HG03064 (cell line): ENCODE results near the gene RALGDS.

Experiments used
- ATAC-seq: cut with Tn5 transposase; IDR thresholded peaks from one replicate; pipeline ENCODE4 v1.9.1; 2021; ENCODE audit warnings: low read depth; ENCODE audit not compliant: unreplicated experiment

Gene RALGDS

DNA sequence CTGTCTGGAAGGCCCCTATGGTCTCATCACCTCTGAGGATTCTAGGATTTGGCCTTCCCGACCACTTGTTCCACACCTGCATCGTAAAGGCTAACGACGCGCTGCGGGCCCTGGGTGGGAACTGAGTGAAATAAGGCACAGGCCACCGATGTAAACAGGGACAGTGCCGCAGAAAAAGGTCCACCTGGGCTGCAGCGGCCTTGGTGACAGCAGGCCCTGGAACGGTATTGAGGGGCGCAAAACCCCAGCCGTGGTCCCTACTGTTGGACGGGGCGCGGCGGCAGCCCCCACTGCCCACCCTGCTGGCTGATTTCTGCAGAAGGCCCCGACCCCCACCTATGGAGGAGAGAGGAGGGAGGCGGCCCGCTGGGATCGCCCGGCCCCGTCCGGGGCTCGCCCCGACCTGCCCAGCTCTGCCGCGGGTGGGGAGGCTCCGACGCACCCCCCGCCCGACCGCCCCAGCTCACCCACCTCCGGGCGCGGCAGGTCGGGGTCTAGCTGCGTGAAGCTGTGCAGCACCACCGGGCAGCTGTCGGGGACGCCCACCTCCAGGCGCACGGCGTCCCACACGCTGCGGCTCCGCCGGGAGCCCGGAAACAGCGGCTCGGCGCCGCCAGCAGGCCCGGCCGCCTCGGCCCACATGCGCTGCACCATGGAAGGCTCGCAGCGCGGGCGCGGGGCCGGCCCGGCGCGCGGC is 391 bp downstream of the RALGDS start:
- ATAC-seq, result peak; percentile 7

DNA sequence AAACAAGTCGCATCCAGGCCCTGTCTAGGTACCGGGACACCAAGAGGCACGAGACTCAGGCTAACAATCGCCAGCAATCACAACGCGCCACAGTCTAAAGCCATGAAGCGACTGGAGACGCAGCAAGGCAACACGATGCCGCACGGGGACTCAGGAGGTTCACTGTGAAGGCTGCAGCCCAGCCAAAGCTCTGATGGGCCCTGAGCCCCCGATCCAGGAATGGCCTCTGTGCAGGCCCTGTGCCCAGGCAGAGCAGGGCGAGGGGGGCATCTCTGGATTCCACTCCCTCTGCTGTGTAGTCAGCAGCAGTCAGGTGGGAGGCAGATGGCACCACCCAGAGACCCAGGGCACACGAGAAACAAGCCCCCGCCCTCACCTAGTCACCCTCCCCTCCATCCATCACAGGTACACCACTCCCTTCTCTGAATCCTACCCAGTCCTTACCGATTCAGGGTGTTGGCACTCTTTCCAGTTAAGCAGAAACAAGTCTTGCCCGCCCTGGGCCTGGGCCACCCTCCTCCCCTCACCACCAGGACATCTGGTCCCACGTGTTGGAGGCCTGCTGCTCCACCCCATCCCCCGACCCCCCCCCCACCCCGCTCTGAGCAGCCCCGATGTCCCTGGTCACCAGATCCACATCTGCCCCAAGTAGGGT is 1.1 kb downstream of the RALGDS start:
- ATAC-seq, result no peak

DNA sequence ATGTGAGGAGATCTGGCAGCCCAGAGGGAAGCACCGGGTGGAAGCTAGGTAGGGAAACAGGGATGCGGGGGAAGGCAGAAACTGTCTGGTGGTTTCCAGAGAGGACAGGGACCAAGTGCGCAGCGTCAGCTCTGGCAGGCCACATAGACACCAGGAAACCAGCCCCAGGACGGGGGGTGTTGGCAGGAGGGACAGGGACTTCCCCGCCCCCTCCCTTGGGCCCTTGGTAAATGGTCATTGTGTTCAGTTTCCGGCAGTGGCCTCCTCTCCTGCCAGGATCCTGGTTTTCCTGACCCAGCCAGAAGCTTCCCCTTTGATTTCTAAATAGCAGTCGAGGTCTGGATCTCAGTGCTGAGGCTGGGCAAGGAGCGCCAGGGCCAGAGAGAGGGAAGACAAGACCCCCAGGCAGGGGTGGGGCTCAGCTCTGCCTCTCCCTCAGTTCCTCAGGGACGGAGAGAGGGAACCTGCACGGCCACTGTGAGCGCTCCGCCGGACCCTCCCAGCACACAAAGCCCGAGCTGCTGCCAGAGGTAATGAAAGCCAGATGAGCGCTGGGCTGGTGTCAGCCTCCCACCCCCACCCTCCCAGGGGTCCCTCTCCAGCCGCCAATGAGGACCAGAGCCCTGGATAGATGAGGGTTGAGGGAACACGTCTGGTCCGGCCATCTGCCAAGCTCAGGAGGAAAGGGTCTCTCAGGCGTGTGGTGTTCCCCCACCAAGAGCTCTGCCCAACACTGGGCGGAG is 1.8 kb downstream of the RALGDS start:
- no peak for ATAC-seq

DNA sequence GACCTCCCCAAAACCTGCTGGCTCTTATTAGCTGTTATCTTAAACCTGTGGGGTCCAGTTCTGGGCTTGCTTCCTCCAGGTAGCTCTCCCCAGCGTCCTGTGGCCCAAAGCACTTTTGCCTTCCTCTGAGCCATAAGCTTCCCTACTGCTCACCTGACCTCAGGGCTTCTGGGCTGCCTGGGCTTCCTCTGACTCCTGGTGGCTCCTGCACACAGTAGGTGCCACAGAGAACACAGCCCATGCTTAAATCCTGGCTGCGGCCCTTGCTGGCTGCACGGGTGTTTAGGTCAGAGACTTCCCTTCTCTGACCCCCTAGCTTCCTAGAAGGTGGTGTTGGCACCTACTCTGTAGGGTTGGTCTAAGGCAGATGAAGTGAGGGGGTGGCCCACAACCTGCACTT is 2.5 kb downstream of the RALGDS start:
- no peak for ATAC-seq

- ATAC-seq, result no peak
Observed at GRCh38 chr9:133118179-133118520, 2.9 kb downstream of the RALGDS start.

- no peak for ATAC-seq
Observed at GRCh38 chr9:133117271-133118178, 3.5 kb downstream of the RALGDS start.

GRCh38 chr9:133116346-133117231 is 4.5 kb downstream of the RALGDS start:
- no peak for ATAC-seq

DNA sequence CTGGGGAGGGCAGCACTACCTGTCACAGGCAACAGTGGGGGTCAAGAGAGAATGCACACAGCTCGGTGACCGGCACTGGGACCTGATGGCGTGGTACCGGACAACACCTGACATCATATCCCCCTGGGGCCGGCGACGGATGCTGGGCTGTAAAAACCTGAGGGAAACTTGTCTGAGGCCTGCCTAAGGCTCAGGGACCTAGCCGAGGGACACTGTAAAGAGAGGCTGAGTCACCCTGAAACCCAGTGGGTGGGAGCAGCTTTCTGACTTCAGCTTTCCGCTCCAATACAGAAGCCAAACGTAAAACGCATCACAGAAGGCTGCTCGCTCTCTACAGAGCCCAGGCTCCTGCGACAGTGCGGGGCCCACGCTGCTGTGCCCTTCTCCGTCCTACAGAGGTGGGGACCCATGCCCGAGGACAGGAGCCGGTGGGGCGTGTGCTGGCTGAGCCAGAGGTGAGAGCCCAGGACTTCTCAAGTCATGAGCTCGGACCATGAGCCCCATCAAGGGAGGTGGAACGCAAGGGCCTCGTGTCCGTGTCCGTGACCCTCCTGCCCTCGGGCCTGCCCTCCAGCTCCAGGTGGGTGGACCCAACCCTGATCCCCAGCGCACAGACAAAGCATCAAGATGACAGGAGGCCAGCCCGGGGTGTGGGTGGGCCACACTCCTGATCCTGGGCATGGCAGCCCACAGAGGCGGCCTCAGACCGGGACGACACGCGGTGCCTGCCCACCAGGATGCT is 5.3 kb downstream of the RALGDS start:
- ATAC-seq, result peak; percentile 62

GRCh38 chr9:133114886-133115603 is 6.0 kb downstream of the RALGDS start:
- ATAC-seq, result no peak

GRCh38 chr9:133113949-133114885 is 6.8 kb downstream of the RALGDS start:
- ATAC-seq, result no peak

- ATAC-seq, result no peak
Observed at GRCh38 chr9:133113163-133113948, 7.7 kb downstream of the RALGDS start.

GRCh38 chr9:133112663-133113026 is 8.4 kb downstream of the RALGDS start:
- ATAC-seq, result no peak

DNA sequence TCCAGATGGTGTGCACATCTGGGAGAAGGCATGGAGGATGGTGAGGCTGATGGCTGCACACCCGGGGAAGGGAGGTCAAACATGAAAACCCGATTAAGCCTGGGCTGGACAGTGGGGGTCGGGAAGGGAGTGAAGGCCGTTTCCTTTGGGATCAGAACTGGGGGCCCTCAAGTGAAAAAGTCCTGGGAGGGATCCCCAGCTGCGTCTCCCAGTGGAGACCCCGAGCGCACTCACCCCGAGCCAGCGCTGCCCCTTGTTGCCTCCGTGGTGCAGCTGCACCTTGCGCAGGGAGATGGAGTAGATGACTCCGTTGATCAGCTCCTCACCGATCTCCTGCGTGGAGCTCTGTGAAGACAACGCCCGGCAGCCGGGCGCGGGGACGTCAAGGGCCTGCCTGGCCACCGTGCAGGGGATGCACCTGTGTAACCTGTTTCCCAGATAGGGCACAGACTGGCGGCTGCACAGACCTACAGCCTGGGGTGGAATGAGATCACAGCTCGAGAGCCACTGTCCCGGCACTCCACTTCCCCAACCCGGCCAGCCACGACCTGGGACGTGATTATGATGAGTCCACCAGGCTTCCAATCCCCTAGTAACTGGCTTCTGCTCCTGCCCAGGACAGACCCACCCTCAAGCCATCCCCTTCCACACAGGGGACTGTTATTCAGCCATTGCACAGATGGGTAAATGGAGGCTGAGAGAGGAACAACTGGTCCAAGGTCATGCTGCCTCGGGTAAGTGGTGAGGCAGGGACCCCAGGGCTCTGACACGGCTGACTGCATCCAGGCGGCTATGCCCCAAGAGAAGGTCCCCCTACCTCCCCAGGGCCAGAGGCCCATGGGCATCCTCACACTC is 9.0 kb downstream of the RALGDS start:
- ATAC-seq, result no peak

DNA sequence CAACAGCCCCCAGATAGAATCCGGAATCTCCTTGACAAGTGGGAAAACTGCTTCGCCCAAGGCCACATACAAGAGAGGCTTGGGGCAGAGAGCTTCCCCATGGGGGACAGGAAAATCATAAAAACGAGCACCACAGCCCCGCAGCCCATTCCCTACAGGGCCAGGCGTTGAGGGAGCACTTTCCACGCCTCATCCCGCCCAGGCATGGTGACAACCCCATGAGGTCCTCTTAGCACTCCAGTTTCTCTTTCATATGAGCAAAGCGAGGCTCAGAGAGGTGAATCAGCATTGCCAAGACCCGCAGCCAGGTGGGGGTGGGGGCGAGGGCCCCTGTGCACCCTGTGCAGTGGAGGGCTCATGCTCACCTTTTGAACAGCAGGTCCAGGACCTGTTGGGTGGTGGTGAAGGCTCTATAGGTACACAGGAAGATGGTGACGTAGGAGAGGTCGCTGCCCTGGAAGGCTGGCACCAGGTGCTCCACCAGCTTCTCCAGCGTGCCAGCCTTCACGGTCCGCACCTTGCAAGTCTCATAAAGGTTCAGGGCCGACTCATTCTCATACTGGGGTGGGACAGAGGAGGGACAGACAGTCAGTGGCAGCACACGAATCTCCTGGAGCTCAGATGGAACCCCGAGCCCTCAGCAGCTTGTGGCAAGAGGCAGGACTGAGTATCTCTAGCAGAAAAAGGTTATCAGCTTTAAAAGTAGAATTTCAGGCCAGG is 10.9 kb downstream of the RALGDS start:
- no peak for ATAC-seq
